Measurements from ENCODE around the gene TMEM91. TPM values are rescaled to one million over a fixed set of nuclear protein-coding genes. Genes with fewer than 3 reads are reported as not detected.

The TMEM91 gene
- total and polyA plus RNA-seq, 2 of the 8 experiments (the other 6 are each of a cell fraction or from before 2014, with no cell fraction given): 5.3 to 7.4 TPM

DNA sequence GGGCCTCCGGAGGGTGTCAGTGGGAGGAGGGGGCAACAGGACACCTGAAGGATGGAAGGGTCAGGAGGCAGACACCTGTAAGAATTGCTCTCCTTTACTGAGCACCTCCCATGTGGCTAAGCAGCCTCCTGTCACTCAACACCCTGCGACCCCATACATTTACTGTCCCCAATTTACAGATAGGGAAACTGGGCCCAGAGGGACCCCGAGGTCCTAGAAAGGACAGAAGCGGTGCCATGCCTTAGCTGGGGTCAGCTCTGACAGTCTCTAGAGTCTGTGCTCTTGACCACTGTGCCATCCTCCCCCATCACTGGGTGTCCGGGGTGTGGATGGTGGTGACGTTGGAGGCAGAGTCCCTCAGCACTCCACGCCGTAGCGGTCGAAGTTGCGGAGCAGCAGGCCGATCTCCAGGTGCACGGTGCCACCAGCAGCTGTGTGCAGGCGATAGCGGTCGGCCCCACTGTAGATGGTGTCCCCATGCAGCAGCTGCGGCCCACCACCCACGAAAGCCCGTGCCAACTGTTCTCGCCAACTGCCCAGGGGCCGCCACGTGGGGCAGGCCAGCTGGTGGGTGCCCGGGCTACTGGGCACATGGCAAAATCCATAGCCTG, 21.9 kb upstream of the TMEM91 start:
- Histone ChIP-seq H4K5ac (ENCODE audit: insufficient read length, low read depth, low read length) (no peak overlapping the region), H3K23me2 (ENCODE audit: low read depth, low read length) (peaks cover 27% of the 10 kb centered on the region), H3K14ac (ENCODE audit: insufficient read length) (no peak overlapping the region), H3K27ac (ENCODE audit: low read depth, low read length) (no peak overlapping the region), H3K4ac (replicated peaks; ENCODE audit: insufficient read length, low read depth, low read length) (no peak overlapping the region), H3K23ac (ENCODE audit: insufficient read length) (no peak overlapping the region), H4K20me1 (replicated peaks in 1 of 2; ENCODE audit: control insufficient read depth in 1 of 2, insufficient read depth in 2 of 2, low read length in 2 of 2) (peaks cover 0 to 7% of the 10 kb centered on the region in 2 experiments), H3K79me1 (ENCODE audit: low read depth, low read length) (no peaks in the 10 kb centered on the region; the same call in 1 of the 2 replicates), H3K18ac (ENCODE audit: extremely low read depth, low read length) (no peak overlapping the region; the same call in 1 of the 2 replicates), H4K8ac (ENCODE audit: extremely low read depth, insufficient read depth, low read length) (no peak overlapping the region), H2BK20ac (ENCODE audit: low read length) (no peak overlapping the region), H2AFZ (ENCODE audit: low read length) (no peak overlapping the region), H3K9ac (replicated peaks in 1 of 4; ENCODE audit: extremely low read depth in 1 of 4, low read depth in 3 of 4, low read length in 3 of 4) (no peak overlapping the region), H2BK15ac (ENCODE audit: low read length) (0 out of 2 replicates have a peak overlapping the region, but pooled peaks have one; percentile 12), H3K4me1 (replicated peaks in 1 of 4; ENCODE audit: control insufficient read depth in 3 of 4, insufficient read depth in 4 of 4, low read length in 3 of 4) (peaks cover 0 to 14% (median 4%) of the 10 kb centered on the region in 4 experiments; a peak in 5 of 7 replicates), H3K79me2 (ENCODE audit: control insufficient read depth in 1 of 2, insufficient read depth in 2 of 2, low read length in 2 of 2) (no peaks in the 10 kb centered on the region), H2BK120ac (replicated peaks; ENCODE audit: low read depth, low read length) (no peak overlapping the region), H3K9me3 (ENCODE audit: insufficient read depth in 2 of 2, low read depth in 1 of 2, low read length in 1 of 2) (no peaks in the 10 kb centered on the region), H3K4me2 (ENCODE audit: insufficient read depth in 1 of 2, low read depth in 2 of 2, low read length in 2 of 2) (peak overlapping the region; percentile 13 to 92), H3K27me3 (replicated peaks in 1 of 4; ENCODE audit: control insufficient read depth in 3 of 4, extremely low read depth in 1 of 4, insufficient read depth in 3 of 4, low read length in 3 of 4) (peaks cover 10 to 36% (median 28%) of the 10 kb centered on the region in 4 experiments), H2BK12ac (ENCODE audit: low read depth, low read length) (peak overlapping the region; percentile 29; the same call in 1 of the 2 replicates), H3K36me3 (ENCODE audit: control insufficient read depth in 2 of 4, insufficient read depth in 4 of 4, low read length in 3 of 4) (no peaks in the 10 kb centered on the region), H2BK5ac (ENCODE audit: low read depth, low read length) (no peak overlapping the region), H2AK5ac (ENCODE audit: low read depth, low read length) (0 out of 2 replicates have a peak overlapping the region, but pooled peaks have one; percentile 20), H3K4me3 (ENCODE audit: extremely low read depth in 1 of 4, insufficient read depth in 2 of 4, low read depth in 3 of 4, low read length in 4 of 4) (peak overlapping the region in 3 of 4 experiments; percentile 25 to 75 (median 38); a peak in 5 of 8 replicates), H3K56ac (replicated peaks; ENCODE audit: insufficient read length, low read depth, low read length) (no peak overlapping the region), H4K91ac (replicated peaks; ENCODE audit: insufficient read length, low read length) (no peak overlapping the region)
- CTCF ChIA-PET (ENCODE audit: partially characterized antibody): interaction anchor here (0.6 to 8.0 kb wide), 8 partner anchors 9 to 136 kb away, joined by 3 to 37 read pairs (median 6); partner anchors contain the start of gene B9D2
- FAIRE-seq (no peak), DNase-seq (ENCODE audit: low read depth in 1 of 2, low spot score in 2 of 2) (no peak)
- WGBS, 2 experiments (ENCODE audit: extremely low coverage in 1 of 2, insufficient coverage in 1 of 2, insufficient read length in 1 of 2, insufficient replicate concordance in 2 of 2, low coverage in 1 of 2, low lambda C conversion rate in 2 of 2, missing lambda C conversion rate in 1 of 2): 86% methylated on average over 23 of the region's 23 CpGs; no CpG with 5 or more reads in 1 of the 2 experiments
- POLR2A ChIA-PET (ENCODE audit: partially characterized antibody): interaction anchor here (5.4 kb wide), 1 partner anchor 10 kb away, joined by 29 read pairs; the partner anchor contains the start of gene B9D2
- TF ChIP-seq POLR2A (IDR thresholded peaks at IDR 0.05; ENCODE audit: control extremely low read depth in 1 of 2, low read depth in 2 of 2, low read length in 2 of 2): no peak
- no peak for TF ChIP-seq EZH2 (IDR thresholded peaks at IDR 0.05; ENCODE audit: low read depth, low read length, severe bottlenecking)
- no peak for TF ChIP-seq CEBPB (IDR thresholded peaks at IDR 0.05; ENCODE audit: low read depth, low read length)
- no peak for TF ChIP-seq POU5F1 (IDR thresholded peaks at IDR 0.05; ENCODE audit: low read depth, low read length)
- no peak; a peak in 1 of 4 replicates for TF ChIP-seq SIN3A (conservative IDR thresholded peaks at IDR 0.05 in 1 of 2, IDR thresholded peaks at IDR 0.05 in 1 of 2; ENCODE audit: low read depth in 1 of 2, low read length in 2 of 2)
- TF ChIP-seq, protein P1, sequence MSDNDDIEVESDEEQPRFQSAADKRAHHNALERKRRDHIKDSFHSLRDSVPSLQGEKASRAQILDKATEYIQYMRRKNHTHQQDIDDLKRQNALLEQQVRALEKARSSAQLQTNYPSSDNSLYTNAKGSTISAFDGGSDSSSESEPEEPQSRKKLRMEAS (IDR thresholded peaks at IDR 0.05): no peak
- no peak for TF ChIP-seq HDAC6 (IDR thresholded peaks at IDR 0.05; ENCODE audit: low read depth, low read length)
- TF ChIP-seq EP300 (IDR thresholded peaks at IDR 0.05; ENCODE audit: borderline replicate concordance in 1 of 2, low read depth in 2 of 2, low read length in 2 of 2): no peak
- TF ChIP-seq POLR2AphosphoS5 (IDR thresholded peaks at IDR 0.05; ENCODE audit: low read depth, low read length): no peak
- no peak for TF ChIP-seq HDAC2 (IDR thresholded peaks at IDR 0.05; ENCODE audit: borderline replicate concordance in 1 of 2, low read depth in 2 of 2, low read length in 2 of 2)
- no peak for TF ChIP-seq RXRA (IDR thresholded peaks at IDR 0.05; ENCODE audit: insufficient read depth, low read depth, low read length)
- TF ChIP-seq TCF12 (IDR thresholded peaks at IDR 0.05; ENCODE audit: low read depth, low read length): no peak

Data from H1 (cell line).